Choroid plexus epithelial cell (primary cell): ENCODE measurements around the gene FRRS1.

ENCODE experiments used
- DNase-seq: peaks from one replicate; pipeline ENCODE4 v3.0.0-alpha.2; 2010; ENCODE audit warnings: low read depth
- H3K4me3 ChIP-seq: 2 replicates; pipeline ENCODE4 v1.5.1; 2011; ENCODE audit warnings: low read depth, mild to moderate bottlenecking, control low read depth, low read length, moderate library complexity
- TF ChIP-seq, protein P1 (sequence below): conservative IDR thresholded peaks from 2 replicates; pipeline ENCODE4 v1.5.1; 2011; ENCODE audit warnings: low read depth, mild to moderate bottlenecking, control low read depth, inconsistent platforms, low read length, moderate library complexity

Gene FRRS1

DNA sequence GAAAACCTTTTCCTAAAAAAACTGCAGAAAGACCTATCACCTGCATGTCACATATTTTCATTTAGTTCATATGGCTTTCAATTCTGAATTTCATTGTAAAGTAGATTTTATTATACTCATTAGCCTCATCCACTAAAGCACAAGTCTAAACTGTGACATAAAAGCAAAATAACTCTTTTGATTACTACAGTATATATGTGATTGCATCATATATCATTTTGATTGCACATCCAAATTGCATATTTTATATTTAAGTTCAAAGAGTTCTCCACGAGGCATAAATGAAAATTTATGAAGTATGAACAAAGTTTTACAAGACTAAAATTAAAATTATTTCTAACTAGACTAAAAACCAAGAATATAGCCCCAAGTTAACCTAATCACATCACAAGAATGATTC lies 101.2 kb downstream of the FRRS1 start:
- H3K4me3 ChIP-seq = no peak overlapping the region
- DNase-seq = no peak
- TF ChIP-seq, protein P1, sequence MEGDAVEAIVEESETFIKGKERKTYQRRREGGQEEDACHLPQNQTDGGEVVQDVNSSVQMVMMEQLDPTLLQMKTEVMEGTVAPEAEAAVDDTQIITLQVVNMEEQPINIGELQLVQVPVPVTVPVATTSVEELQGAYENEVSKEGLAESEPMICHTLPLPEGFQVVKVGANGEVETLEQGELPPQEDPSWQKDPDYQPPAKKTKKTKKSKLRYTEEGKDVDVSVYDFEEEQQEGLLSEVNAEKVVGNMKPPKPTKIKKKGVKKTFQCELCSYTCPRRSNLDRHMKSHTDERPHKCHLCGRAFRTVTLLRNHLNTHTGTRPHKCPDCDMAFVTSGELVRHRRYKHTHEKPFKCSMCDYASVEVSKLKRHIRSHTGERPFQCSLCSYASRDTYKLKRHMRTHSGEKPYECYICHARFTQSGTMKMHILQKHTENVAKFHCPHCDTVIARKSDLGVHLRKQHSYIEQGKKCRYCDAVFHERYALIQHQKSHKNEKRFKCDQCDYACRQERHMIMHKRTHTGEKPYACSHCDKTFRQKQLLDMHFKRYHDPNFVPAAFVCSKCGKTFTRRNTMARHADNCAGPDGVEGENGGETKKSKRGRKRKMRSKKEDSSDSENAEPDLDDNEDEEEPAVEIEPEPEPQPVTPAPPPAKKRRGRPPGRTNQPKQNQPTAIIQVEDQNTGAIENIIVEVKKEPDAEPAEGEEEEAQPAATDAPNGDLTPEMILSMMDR = no peak

DNA sequence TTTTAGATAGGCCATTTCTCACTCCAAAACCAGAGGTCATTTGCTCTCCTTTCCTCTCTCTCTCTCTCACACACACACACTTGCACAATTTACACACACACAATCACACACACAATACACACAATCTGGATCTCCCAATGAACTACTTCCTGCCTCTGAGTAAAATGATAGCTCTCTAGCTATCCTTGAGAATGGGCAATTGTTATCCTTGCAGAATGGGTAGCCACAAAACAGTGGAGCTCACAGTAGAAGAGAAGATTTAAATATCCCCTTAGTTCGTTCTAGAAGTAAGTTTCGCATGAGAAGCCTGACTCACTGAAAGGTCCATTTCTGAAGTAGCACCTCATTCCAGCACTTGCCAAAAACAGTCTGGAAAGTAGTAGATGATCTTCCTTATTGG lies 102.9 kb downstream of the FRRS1 start:
- DNase-seq = no peak
- TF ChIP-seq, protein P1 = no peak
- H3K4me3 ChIP-seq = no peak overlapping the region

DNA sequence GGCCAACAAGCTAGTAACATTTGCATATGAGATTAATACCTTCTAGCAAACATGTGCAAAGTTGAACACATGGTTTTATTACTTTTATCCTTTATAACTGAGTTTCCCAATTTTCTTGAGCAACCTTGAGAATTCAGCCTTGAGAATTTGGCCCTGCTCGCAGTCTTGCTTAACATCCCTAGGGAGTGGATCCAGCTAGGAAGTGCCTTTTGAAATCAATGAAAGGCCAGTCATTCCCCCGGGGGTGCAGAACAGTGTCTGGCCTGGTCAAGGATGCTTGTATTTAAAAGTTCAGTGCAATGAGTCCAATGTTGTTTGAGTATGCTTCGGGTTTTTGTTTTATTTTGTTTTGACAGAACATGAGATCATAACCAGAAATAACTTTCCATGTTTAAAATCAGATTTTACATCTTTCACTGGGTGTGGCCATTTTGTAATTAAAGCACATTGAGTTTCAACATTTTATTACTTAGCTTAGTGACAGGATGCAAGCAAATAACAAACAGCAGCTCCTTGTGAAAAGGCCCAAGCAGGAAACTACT lies 103.8 kb downstream of the FRRS1 start:
- peak; percentile 93 for DNase-seq
- no peak overlapping the region for H3K4me3 ChIP-seq
- TF ChIP-seq, protein P1 = no peak

DNA sequence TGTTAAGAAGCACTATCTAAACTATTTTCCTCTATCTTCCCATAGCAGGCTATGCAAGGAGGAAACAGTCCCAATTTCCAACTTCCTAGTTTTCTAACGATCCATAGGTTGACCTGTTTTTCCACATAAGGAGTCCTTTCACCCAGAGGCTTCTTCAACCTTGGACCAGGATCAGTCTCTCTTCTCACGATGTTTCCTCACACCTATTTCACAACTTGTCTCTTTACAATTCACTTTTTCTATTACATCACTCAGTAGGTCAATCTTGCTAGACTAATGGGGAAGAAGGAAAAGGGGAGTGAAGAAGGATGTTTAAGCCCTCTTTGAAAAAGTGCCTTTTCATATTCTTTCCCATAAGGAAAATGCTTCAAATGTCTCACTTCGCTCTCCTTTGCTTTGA lies 104.7 kb downstream of the FRRS1 start:
- TF ChIP-seq, protein P1 = no peak
- peak; percentile 44 for DNase-seq
- H3K4me3 ChIP-seq = no peak overlapping the region

DNA sequence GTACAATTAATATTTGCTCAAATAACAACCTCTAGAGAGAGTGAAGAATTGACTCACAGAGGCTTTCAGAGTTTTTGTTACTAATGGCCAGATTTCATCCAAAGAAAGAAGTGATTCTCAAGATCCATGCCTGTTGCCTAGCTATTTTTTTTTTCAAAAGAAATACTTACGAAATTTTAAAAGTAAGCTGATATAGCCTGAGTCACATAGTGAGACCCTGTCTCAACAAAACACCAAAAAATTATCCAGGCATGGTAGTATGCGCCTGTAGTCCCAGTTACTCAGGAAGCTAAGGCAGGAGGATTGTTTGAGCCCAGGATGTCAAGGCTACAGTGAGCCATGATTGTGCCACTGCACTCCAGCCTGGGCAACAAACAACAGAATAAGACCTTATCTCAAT lies 105.9 kb downstream of the FRRS1 start:
- TF ChIP-seq, protein P1 = no peak
- DNase-seq = no peak
- no peak overlapping the region for H3K4me3 ChIP-seq

DNA sequence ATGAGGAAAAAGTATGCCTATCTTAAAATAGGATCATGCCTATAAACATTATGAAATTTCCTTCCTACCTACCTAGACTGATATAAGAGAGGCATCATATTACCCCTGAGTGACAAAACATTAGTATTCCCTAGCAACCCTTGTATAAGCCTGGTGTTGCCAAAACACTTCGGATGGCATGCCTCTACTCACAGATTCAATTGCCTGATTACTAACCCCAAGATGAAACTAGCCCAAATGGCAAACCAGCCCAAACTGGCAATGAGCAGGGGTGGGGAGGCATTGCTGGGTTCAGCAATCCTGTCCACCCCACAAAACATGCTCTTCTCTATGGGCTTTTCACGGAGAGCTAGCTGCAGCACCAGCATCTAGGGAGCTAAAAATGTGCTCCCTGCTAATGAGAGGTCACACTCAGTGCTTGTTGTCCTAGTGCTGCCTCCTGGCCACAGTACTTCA lies 106.7 kb downstream of the FRRS1 start:
- TF ChIP-seq, protein P1 = no peak

More for the DNA sequence above, 106.7 kb downstream of the FRRS1 start:
- no peak overlapping the region for H3K4me3 ChIP-seq
- DNase-seq = peak; percentile 61
